Left kidney (tissue), 2 donors: ENCODE results near the gene TLK1. TPM values are rescaled to one million over a fixed set of nuclear protein-coding genes. Genes with fewer than 3 reads are reported as not detected.

ENCODE experiments used
- DNase-seq: peaks from one replicate; pipeline ENCODE4 v3.0.0-alpha.2; 2013
- polyA plus RNA-seq: library from polyadenylated mRNA; unstranded; fragments of 120-200 nt; gene quantifications from one replicate; pipeline ENCODE4 v1.2.1, GENCODE V29; 2013; ENCODE audit not compliant: insufficient read length

The TLK1 gene
- polyA plus RNA-seq, 1 donor: 64.0 TPM

GRCh38 chr2:170966648-170967396 lies 193.9 kb downstream of the TLK1 start:
- no peak for DNase-seq

DNA sequence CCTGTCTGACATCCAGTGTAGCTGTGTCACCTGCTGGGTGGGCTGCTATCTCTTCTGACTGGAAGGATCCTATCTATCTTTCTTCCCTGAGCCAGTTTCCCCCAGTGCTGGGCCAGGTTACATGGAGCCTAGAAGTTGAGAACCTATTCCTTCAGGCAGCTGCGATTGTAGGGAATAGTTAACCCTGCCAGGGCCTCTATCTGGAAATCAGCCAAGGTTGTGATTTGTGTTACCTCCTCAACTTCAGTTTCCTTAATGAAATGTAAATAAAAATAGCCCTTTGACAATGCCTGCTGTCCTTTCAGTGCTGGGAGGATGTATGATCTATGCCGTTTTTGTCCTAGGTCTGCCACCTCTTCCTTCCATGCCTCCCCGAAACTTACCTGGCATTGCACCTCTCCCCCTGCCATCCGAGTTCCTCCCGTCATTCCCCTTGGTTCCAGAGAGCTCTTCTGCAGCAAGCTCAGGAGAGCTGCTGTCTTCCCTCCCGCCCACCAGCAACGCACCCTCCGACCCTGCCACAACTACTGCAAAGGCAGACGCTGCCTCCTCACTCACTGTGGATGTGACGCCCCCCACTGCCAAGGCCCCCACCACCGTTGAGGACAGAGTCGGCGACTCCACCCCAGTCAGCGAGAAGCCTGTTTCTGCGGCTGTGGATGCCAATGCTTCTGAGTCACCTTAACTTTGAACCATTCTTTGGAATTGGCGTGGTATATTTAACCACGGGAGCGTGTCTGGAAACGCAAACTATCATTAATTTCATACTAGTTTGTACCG lies 195.1 kb downstream of the TLK1 start:
- no peak for DNase-seq

DNA sequence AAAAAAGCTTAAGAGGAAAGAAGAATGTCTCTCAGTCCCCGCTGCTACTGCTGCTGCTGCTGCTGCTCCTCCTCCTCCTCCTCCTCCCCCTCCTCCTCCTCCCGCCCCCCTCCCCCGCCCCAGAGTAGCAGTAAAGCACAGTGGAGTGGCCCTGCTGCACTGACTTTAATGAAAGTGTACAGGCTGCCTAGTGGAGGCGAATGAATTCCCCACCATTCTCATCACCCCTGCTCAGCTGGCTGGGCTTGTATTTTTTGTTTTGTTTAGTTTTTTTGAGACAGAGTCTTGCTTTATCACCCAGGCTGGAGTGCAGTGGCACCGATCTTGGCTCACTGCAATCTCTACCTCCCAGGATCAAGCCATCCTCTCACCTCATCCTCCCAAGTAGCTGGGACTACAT lies 197.3 kb downstream of the TLK1 start:
- no peak for DNase-seq

GRCh38 chr2:170953941-170954340 lies 206.8 kb downstream of the TLK1 start:
- DNase-seq: no peak

GRCh38 chr2:170950221-170950761 lies 210.4 kb downstream of the TLK1 start:
- DNase-seq: no peak

GRCh38 chr2:170949415-170949814 lies 211.3 kb downstream of the TLK1 start:
- DNase-seq: no peak

DNA sequence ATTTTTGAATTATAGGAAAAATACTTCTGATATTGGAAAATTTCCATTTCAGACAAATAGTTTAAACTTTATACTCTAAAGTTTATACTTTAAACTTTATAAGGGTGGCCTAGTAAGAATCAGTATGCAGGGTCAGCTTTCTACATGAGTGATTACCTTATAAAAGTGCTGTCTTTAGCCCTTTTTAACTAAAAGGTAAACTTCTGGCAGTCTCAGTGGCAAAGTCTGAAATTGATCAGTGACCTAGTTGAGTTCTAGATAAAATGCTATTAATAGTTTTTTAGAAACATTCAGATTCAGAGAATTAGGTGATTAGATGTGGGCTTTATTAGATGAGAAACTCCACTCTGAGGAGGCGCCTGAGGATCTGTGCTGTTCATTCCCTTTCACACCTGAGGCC lies 216.1 kb downstream of the TLK1 start:
- DNase-seq: no peak

DNA sequence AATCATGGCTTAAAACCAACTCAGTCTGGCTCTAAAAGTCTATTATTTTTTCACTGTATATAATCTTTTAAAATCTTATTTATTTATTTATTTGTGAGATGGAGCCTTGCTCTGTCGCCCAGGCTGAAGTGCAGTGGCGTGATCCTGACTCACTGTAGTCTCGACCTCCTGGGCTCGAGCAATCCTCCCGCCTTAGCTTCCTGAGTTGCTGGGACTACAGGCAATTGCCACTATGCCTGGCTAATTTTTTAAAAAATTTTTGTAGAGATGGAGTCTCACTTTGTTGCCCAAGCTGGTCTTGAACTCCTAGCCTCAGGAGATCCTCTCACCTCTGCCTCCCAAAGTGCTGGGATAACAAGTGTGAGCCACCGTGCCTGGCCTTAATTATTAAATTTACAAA lies 217.1 kb downstream of the TLK1 start:
- DNase-seq: no peak

DNA sequence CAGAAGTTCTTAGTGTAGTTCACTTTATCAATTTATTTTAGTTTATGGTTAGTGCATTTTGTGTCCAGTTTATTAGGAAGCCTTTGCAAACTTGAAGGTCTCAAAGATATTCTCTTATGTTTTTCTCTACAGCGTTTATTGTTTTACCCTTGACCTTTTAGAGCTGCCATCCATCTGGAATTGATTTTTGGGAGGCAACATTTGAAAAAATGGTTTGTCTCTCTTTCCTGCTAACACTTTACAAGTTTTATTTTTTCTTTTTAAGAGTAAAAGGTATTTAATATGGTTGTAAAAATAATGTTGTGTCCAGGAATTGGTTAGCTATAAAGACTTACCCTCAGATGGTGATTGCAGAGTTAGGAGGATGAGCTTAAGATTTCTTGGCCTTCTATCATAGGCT lies 217.7 kb downstream of the TLK1 start:
- DNase-seq: no peak

DNA sequence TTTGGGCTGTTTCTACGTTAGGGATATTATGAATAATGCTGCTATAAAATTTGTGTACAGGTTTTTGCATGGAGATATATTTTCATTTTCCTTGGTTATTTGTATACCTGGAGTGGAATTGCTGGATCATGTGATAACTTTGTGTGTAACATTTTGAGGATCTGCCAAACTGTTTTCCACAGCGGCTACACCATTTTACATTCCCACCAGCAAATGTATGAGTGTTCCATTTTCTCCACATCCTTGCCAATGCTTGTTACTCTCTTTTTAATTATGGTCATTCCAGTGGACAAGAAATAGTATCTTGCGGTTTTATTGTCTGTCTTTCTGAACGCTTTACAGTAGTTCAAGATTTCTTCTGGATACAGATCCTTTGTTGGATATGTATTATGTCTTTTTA lies 218.1 kb downstream of the TLK1 start:
- DNase-seq: no peak

Other genes starting within 250 kb of the TLK1 start
- 84.8 TPM for gene GORASP2, start 231.6 kb downstream of the TLK1 start, polyA plus RNA-seq